RWPE1 (cell line): Measurements from ENCODE around the gene MBP.

Experiments used
- CTCF ChIA-PET: fragments of 350-600 bp; sonication (Branson Sonifier 250); formaldehyde crosslinking; extraction: SDS; loops from one replicate; lab custom pipeline; 2021; lab: Yijun Ruan, JAX
- POLR2A ChIA-PET: fragments of 400-600 bp; formaldehyde crosslinking; extraction: SDS; loops from one replicate; lab custom pipeline; 2020; ENCODE audit warnings: antibody characterized with exemption; ENCODE audit not compliant: low non-redundant PET; lab: Yijun Ruan, JAX
- DNase-seq: peaks from one replicate; pipeline ENCODE4 v3.0.0; 2012; ENCODE audit warnings: low spot score
- H3K27ac ChIP-seq: fragments of 450-650 bp; 2 replicates; pipeline ENCODE4 v1.5.1; 2017
- TF ChIP-seq, protein P1 (sequence below): fragments of 450-650 bp; conservative IDR thresholded peaks from 2 replicates; pipeline ENCODE4 v1.5.1; 2017; ENCODE audit warnings: low read depth, mild to moderate bottlenecking

MBP gene

DNA sequence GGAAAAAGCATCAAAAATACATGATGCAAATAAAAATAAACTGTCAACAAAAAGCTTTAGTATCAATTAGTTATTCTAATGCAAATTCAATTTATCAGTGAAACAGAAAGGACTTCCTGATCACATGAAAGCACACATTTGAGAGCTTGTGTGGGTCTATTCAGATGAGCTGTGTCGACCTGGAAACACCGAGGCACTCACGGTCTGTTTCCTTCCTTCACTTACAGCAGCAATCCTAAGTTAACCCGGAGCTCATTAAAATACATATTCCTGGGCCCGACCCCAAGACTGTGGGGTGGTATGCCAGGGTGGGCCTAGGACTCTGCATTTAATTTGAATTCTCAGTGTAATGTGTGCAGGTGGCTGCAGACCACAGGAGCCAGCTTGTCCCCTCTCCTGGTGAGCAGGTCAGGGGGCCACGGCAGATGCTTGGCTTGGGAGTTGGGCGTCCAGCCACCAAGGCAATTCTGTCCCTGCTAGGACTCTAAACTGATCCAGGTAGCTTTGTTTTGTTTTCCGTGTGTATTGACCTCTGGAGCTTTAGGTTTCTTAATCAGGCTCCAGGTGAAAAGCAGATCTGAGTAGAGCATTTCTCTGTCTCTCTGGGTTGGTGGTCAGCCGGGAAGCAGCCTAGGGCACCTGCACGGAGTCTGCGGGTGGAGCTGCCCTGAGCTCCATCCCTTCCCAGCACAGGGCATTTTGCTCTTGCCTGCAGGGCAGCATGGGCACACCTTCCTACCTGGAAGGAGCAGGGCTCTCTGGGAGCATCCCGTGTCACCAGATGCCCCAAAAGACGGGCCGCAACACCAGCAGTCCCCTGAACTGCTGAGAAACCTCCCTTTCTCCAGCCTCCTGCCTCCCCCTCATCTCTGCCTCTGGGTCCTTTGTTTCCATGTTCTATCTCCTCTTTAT is 9.0 kb downstream of the MBP start:
- TF ChIP-seq, protein P1, sequence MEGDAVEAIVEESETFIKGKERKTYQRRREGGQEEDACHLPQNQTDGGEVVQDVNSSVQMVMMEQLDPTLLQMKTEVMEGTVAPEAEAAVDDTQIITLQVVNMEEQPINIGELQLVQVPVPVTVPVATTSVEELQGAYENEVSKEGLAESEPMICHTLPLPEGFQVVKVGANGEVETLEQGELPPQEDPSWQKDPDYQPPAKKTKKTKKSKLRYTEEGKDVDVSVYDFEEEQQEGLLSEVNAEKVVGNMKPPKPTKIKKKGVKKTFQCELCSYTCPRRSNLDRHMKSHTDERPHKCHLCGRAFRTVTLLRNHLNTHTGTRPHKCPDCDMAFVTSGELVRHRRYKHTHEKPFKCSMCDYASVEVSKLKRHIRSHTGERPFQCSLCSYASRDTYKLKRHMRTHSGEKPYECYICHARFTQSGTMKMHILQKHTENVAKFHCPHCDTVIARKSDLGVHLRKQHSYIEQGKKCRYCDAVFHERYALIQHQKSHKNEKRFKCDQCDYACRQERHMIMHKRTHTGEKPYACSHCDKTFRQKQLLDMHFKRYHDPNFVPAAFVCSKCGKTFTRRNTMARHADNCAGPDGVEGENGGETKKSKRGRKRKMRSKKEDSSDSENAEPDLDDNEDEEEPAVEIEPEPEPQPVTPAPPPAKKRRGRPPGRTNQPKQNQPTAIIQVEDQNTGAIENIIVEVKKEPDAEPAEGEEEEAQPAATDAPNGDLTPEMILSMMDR: no peak
- H3K27ac ChIP-seq: peak overlapping the region; percentile 3; the same call in 1 of the 2 replicates
- POLR2A ChIA-PET: interaction anchor here (0.5 kb wide), 1 partner anchor 546 kb away, joined by 5 read pairs; no protein-coding TSS in a partner anchor
- CTCF ChIA-PET: no interaction called here
- DNase-seq: no peak

DNA sequence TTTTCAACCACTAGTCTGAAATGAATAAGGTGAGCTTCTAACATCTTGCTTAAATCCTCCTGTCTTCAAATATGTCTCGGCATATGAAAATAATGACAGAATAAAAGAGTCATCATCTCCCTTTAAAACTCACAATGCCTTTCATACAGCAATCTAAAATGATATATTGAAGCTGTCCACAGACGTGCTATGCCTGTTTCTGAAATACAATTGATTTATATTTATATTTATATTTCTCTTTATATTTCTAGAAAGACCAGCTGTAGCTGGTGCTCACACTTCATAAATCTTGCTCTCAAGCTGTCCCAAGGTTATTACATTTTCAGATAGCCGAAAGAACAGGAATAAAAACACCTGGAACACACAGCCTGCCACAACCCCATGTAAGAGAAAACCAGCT is 11.1 kb downstream of the MBP start:
- POLR2A ChIA-PET: no interaction called here
- no peak overlapping the region for H3K27ac ChIP-seq
- no peak for DNase-seq
- CTCF ChIA-PET: interaction anchor here (0.6 kb wide), 1 partner anchor 10 kb away, joined by 5 read pairs; no protein-coding TSS in a partner anchor
- TF ChIP-seq, protein P1: no peak

DNA sequence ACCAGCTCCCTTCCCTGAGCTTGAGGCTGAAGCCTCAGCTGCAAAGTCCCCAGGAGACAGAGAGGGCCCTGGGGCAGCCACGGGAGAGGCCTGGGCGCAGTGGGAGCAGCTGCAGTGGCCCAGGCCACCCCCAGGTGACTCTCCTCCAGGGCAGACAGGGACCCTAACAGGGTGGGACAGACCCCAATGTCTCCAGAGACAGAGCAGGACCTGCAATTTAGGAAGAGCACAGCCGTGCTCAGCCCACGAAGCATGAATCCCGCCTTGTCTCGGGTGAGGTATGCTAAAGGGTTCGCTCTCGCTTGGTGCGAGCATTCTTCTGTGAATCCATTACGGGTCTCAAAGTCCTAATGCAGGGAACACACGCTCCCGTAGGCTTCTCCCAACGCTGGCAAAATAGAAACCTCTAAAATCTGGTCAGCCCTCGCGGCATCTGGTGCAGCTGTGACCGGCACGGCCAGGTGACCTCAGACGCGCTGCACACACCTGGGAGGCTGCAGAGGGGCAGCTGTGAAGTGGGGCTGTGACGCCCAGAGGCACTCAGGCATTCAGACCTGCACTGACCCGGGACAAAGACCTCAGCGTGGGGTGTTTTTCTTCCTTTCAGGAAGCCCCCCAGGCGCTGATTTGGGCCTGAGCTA is 12.6 kb downstream of the MBP start:
- TF ChIP-seq, protein P1: no peak
- ChIA-PET POLR2A (no interaction called here), CTCF (interaction anchor here (0.6 kb wide), 1 partner anchor 8 kb away, joined by 3 read pairs; no protein-coding TSS in a partner anchor)
- H3K27ac ChIP-seq: peak overlapping the region; percentile 13
- DNase-seq: no peak

DNA sequence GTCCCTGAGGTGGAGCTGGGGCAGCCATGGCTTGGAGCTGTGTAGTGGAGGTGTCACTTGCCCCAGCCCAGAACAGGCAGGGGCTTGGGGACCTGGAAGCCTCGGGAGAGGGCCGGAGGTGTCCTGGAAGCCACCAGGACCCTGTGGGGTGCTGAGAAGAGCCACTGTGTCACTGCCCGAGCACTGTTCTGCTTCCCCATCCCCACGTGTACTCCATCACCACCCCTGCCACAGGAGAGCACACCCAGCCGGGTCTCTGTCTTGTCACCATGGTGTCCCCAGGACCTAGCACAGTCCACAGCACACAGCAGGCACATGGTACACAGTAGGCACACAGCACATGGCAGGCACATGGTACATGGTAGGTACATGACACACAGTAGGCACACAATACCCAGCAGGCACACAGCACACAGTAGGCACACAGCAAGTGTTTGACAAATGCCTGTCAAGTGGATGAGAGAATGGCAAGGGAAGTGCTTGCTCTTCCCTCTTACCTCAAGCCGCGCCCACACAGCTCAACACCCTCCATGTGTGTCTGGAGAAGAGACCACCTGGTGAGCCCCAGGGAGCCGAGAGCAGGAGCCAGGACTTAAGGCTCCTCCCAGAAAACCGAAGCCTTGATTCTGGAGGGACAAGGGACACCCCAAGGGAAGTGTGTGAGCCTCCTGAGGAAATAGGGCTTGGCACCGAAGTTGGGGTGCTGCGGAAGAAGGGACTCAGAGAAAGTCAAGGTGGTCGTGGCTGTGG is 13.3 kb downstream of the MBP start:
- POLR2A ChIA-PET: no interaction called here
- TF ChIP-seq, protein P1: no peak
- CTCF ChIA-PET: interaction anchor here (0.6 kb wide), 1 partner anchor 8 kb away, joined by 3 read pairs; no protein-coding TSS in a partner anchor
- peak overlapping the region; percentile 26 for H3K27ac ChIP-seq
- no peak for DNase-seq

DNA sequence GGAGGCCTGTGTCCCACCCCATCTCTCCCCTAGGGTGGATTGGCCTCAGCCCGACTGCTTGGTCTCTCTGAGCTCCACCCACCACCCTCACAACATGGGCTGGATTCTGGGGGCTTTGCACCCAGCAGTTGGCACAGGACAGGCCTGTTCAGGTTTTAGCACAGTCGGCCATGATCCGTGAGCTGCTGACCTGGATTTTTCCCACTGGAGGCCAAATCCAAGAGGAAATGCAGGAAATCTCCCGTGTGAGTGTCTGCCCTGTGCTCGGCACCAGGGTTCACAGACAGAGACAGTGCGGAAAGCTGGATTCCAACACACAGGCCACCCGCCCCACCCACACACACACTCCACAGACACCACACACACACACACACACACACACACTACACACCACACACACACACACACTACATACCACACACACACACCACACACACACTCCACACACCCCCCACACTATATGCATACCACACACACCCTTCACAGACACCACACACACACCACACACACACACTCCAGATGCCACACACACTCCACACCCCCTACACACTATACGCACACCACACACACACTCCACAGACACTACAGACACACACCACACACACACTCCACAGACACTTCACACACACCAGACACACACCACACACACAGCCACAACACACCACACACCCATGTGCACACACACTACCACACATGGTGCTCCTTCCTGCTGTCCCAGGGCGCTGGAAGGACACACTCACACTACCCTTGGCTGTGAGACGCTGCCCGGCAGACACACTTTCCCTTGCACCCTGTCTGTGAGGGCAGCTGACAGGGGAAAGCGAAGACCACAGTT is 14.1 kb downstream of the MBP start:
- CTCF ChIA-PET: interaction anchor here (0.6 kb wide), 1 partner anchor 93 kb away, joined by 3 read pairs; no protein-coding TSS in a partner anchor
- POLR2A ChIA-PET: no interaction called here
- DNase-seq: no peak
- peak overlapping the region; percentile 26; the same call in 1 of the 2 replicates for H3K27ac ChIP-seq
- TF ChIP-seq, protein P1: no peak
